GM19193 (cell line): ENCODE results near the gene IKBKE.
A peak's percentile ranks its signal among the peaks of the same experiment; 100 is the strongest.

Source experiments
- POLR2A ChIP-seq: IDR thresholded peaks from 4 replicates; pipeline ENCODE4 v1.6.1; 2011; ENCODE audit not compliant: insufficient read depth, insufficient read length; ENCODE audit errors: extremely low read depth

The IKBKE gene

DNA sequence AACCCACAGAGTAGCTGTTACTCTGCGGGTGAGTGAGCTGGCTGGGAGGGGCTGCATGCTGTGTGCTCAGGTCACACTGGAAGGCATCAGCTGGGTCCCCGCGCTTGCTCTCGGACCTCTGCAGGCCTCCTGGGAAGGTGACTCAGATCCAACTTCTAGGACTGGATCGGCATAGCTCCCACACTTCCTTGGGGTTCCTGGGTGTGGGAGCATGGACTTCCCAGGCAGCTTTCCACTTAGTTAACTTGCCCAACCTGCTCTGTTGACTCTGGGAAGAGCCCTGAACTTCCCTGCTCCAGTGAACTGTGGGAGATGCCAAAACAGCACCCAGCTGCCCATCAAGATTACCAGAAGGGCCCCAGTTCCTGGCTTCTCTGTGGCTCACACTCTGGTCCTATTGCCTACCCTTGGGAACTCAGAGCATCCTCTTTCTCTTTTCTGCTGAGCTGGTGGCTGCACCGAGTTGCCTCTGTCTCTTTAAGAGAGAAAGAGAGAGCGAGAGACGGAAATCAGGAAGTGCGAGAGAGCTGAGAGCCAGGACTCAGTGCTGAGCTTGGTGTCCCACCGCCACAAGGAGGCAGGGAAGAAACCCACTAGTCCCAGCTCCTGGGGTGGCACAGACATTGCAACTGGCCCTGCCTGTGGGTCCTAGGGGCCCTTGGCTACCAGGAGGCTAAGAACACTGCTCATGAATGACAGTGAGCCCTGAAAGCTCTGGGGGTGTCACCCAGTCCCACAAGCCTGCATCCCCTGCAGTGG, at the start of gene IKBKE:
IKBKE (plus strand) TSS at position 544 of the 759 bp plus-strand sequence. CDS start 2,752 bp downstream, outside the sequence.
- TF ChIP-seq POLR2A: peak; percentile 61

DNA sequence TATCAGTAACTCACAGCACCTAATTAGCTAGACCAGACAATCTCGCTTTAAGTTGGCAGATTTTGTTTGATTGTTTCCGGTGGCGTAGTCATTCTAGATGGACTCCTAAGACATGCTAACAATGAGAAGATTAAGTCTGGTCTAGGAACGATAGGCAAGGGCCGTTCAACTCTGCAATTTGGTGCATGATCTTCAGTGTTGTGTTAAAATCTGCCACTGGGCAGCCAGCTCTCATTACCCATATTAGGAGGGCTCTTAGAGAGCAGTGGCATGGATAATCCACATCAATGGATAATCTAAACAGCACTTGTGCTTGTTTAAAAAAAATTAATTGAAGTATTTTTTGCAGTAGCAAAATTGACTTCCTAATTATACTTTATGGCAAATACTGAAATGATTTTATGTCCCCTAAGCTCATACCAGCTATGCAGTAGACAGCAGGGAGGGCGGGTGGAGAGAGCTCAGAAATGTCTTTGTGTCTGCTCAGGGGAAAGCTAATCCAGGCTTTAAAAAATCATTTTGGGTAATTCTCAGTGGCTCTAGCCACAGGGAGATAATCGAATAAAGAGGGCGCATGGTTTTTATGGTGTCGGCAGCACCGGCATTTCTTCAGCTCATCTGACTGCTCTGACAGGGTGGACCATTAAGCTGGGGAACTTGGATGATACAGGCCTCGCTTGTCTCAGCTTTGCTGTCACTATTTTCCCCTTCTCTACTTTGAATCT, 48.5 kb upstream of the IKBKE start:
- no peak for TF ChIP-seq POLR2A

- TF ChIP-seq POLR2A: no peak
These were observed 47.8 kb upstream of the IKBKE start for GRCh38 chr1:206422525-206422924.

DNA sequence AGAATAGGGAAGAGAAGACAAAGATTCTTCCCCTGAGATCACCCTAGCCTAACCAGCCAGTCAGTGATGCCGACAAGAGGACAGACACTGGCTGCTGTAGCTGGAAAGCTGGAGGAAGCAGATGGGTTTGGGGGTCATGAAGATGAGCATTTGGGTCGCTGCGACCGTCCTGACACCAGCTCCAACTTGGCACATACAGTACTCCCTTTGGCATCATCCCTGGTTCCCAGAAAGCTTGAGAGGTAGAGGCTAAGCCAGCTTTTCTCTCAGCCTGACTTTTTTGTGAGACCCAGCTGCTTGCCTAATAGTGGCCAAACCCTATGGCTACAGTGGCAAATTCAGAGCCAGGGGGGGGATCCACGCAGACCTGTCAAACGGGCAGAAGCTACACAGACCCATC, 43.0 kb upstream of the IKBKE start:
- no peak for TF ChIP-seq POLR2A

DNA sequence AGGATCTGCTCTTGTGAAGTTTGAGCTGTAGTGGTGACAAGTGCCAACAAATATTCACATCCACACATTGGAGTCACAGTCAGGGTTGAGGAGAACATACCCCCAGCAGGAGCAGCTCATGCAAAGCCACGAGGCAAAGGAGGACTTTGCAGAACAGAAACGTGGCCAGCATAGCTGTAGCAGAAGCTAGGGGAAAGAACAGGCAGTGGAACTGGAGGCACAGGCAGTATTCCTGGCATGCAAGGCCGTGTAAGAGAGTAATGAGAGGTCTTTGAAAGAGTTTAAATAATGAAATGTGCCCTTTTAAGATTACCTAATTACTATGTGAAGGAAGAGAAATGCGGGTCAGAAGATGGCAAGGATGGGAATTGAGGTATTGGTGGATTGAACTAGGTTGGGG, 40.9 kb upstream of the IKBKE start:
- no peak for TF ChIP-seq POLR2A

GRCh38 chr1:206430031-206430983, 40.0 kb upstream of the IKBKE start:
- no peak for TF ChIP-seq POLR2A

- TF ChIP-seq POLR2A: no peak
These were observed 34.8 kb upstream of the IKBKE start for GRCh38 chr1:206435445-206435844.

DNA sequence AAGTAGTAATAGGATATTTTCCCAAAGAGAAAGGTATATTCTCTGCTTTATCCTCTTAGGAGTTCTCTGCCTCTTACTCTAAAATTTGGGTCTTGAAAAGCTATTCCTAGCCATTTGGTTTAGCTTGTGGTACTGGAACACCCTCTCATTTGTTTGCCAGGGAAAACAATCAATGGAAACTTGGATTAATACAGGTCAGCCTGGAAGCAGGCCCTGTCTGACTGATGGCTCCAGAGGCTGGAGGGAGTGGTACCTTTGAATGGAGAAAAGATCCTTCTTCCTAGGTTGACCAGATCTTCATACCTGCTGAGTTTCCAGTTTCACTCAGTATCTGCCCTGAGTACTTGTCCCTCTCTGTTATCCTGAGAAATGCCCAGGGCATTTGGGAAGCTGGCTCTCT, 31.7 kb upstream of the IKBKE start:
- TF ChIP-seq POLR2A: no peak

GRCh38 chr1:206439205-206439604, 31.1 kb upstream of the IKBKE start:
- no peak for TF ChIP-seq POLR2A

- no peak for TF ChIP-seq POLR2A
These were observed 28.8 kb upstream of the IKBKE start for GRCh38 chr1:206441336-206441967.

DNA sequence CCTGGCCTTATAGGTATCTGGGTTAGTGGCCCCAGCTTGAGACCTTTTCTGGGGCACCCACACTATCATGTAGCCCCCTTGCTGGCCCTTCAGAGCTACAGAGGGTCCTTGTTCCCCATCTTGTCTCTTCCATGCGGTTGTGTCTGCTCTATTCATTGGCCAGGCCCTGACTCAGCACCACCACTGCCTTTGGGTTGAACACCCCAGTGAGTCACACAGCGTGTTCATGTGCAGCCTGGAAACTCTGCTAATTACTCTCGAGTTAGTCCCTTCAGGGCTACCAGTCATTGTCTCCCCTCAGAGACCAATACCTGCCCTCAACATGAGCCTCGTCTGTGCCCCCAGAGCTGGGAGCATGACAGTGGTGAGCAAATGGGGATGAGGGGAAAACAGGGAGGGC, 28.2 kb upstream of the IKBKE start:
- TF ChIP-seq POLR2A: no peak

GRCh38 chr1:206445116-206445515, 25.2 kb upstream of the IKBKE start:
- TF ChIP-seq POLR2A: no peak

GRCh38 chr1:206445911-206446356, 24.3 kb upstream of the IKBKE start:
- no peak for TF ChIP-seq POLR2A

GRCh38 chr1:206446688-206447421, 23.4 kb upstream of the IKBKE start:
- no peak for TF ChIP-seq POLR2A
